ENCODE results near the gene EML1. TPM values are rescaled to one million over a fixed set of nuclear protein-coding genes. Genes with fewer than 3 reads are reported as not detected.

The EML1 gene
- total RNA-seq, 1 experiment from 2014 or later = 7.2 TPM

DNA sequence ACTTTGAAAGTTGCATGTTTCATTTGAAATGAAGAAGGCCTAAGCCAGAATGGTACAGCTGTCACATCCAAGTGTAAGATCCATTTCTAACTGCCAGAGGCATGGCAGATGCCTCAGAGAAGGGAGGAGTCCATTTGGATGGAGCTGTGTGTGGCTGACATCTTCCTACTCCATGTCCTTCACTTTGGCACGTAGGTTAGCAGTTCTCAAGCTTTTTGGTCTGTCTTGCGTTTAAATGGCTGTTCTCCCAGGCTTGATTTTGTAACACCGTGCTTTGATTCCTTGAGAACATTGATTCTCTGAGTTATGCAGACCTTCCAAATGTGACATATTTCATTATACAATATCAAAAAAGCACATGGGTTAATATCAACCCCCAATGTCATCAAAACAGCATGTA lies 23.4 kb downstream of the EML1 start:
- no peak for TF ChIP-seq CTCF (IDR thresholded peaks at IDR 0.05; ENCODE audit: insufficient read depth in 1 of 2, low read depth in 1 of 2, low read length in 1 of 2, severe bottlenecking in 1 of 2, unreplicated experiment in 1 of 2)
- no peaks in the 10 kb centered on the region for H3K9me3 ChIP-seq
- Mint-ChIP-seq H3K4me3 (ENCODE audit: unreplicated experiment) (no peak overlapping the region), H3K4me1 (ENCODE audit: low read depth, unreplicated experiment) (peaks cover 3% of the 10 kb centered on the region), H3K27ac (ENCODE audit: unreplicated experiment) (no peak overlapping the region), H3K27me3 (ENCODE audit: insufficient read depth, unreplicated experiment) (no peaks in the 10 kb centered on the region), H3K9me3 (ENCODE audit: unreplicated experiment) (no peaks in the 10 kb centered on the region), H3K36me3 (ENCODE audit: insufficient read depth, unreplicated experiment) (no peaks in the 10 kb centered on the region)
- no TSS peak for BruUV-seq (replicated peaks)
- H3K36me3 ChIP-seq (ENCODE audit: control insufficient read depth, insufficient read depth, low read length) = no peaks in the 10 kb centered on the region
- CTCF ChIA-PET = no interaction called here
- intact Hi-C loops (cut with micrococcal nuclease; ENCODE audit: unreplicated experiment) = no loop called here
- no peaks in the 10 kb centered on the region for H3K27me3 ChIP-seq (replicated peaks; ENCODE audit: control insufficient read depth, insufficient read depth, low read length)
- POLR2A ChIA-PET = no interaction called here
- H3K4me1 ChIP-seq = no peaks in the 10 kb centered on the region
- no peak for DNase-seq
- H3K4me3 ChIP-seq (ENCODE audit: low read depth, low read length) = no peak overlapping the region

- CTCF ChIA-PET = no interaction called here
- intact Hi-C loops (cut with micrococcal nuclease; ENCODE audit: unreplicated experiment) = no loop called here
Measured at GRCh38 chr14:99817331-99817730, 24.1 kb downstream of the EML1 start.

GRCh38 chr14:99818503-99819036 lies 25.4 kb downstream of the EML1 start:
- no peak for DNase-seq
- Mint-ChIP-seq H3K4me1 (ENCODE audit: low read depth, unreplicated experiment) (peaks cover 6% of the 10 kb centered on the region), H3K27ac (ENCODE audit: unreplicated experiment) (no peak overlapping the region), H3K27me3 (ENCODE audit: insufficient read depth, unreplicated experiment) (no peaks in the 10 kb centered on the region), H3K4me3 (ENCODE audit: unreplicated experiment) (no peak overlapping the region), H3K9me3 (ENCODE audit: unreplicated experiment) (no peaks in the 10 kb centered on the region), H3K36me3 (ENCODE audit: insufficient read depth, unreplicated experiment) (no peaks in the 10 kb centered on the region)
- no TSS peak for BruUV-seq (replicated peaks)
- Histone ChIP-seq H3K4me1 (no peaks in the 10 kb centered on the region), H3K36me3 (ENCODE audit: control insufficient read depth, insufficient read depth, low read length) (no peaks in the 10 kb centered on the region), H3K9me3 (no peaks in the 10 kb centered on the region), H3K4me3 (ENCODE audit: low read depth, low read length) (no peak overlapping the region), H3K27me3 (replicated peaks; ENCODE audit: control insufficient read depth, insufficient read depth, low read length) (no peaks in the 10 kb centered on the region)
- CTCF ChIA-PET = no interaction called here
- POLR2A ChIA-PET = no interaction called here
- no peak for TF ChIP-seq CTCF (IDR thresholded peaks at IDR 0.05; ENCODE audit: insufficient read depth in 1 of 2, low read depth in 1 of 2, low read length in 1 of 2, severe bottlenecking in 1 of 2, unreplicated experiment in 1 of 2)
- intact Hi-C loops (cut with micrococcal nuclease; ENCODE audit: unreplicated experiment) = no loop called here

More at GRCh38 chr14:99817331-99817730, 24.1 kb downstream of the EML1 start:
- no peaks in the 10 kb centered on the region for H3K27me3 ChIP-seq (replicated peaks; ENCODE audit: control insufficient read depth, insufficient read depth, low read length)
- H3K4me3 ChIP-seq (ENCODE audit: low read depth, low read length) = no peak overlapping the region
- H3K9me3 Mint-ChIP-seq (ENCODE audit: unreplicated experiment) = no peaks in the 10 kb centered on the region
- H3K9me3 ChIP-seq = no peaks in the 10 kb centered on the region
- DNase-seq = no peak
- H3K4me3 Mint-ChIP-seq (ENCODE audit: unreplicated experiment) = no peak overlapping the region
- no peak overlapping the region for H3K27ac Mint-ChIP-seq (ENCODE audit: unreplicated experiment)
- BruUV-seq (replicated peaks) = no TSS peak
- TF ChIP-seq CTCF (IDR thresholded peaks at IDR 0.05; ENCODE audit: insufficient read depth in 1 of 2, low read depth in 1 of 2, low read length in 1 of 2, severe bottlenecking in 1 of 2, unreplicated experiment in 1 of 2) = no peak
- POLR2A ChIA-PET = no interaction called here
- no peaks in the 10 kb centered on the region for H3K36me3 Mint-ChIP-seq (ENCODE audit: insufficient read depth, unreplicated experiment)
- no peaks in the 10 kb centered on the region for H3K36me3 ChIP-seq (ENCODE audit: control insufficient read depth, insufficient read depth, low read length)
- H3K4me1 Mint-ChIP-seq (ENCODE audit: low read depth, unreplicated experiment) = peaks cover 6% of the 10 kb centered on the region
- H3K4me1 ChIP-seq = no peaks in the 10 kb centered on the region
- H3K27me3 Mint-ChIP-seq (ENCODE audit: insufficient read depth, unreplicated experiment) = no peaks in the 10 kb centered on the region
